Lung (tissue), 12 donors: ENCODE measurements around the gene HIC1. TPM values are rescaled to one million over a fixed set of nuclear protein-coding genes. Genes with fewer than 3 reads are reported as not detected.

Experiments used
- ATAC-seq: fragments of 200-7000 bp; cut with Tn5 transposase; one replicate; pipeline ENCODE4 v1.9.1; 2020; ENCODE audit warnings: moderate number of reproducible peaks; ENCODE audit not compliant: insufficient read depth, low FRiP score
- DNase-seq, 3 donors: peaks; one replicate each; pipeline ENCODE4 v3.0.0-alpha.2; 2013 to 2017
- H3K27ac ChIP-seq, 2 donors: one replicate each; pipeline ENCODE4 v1.5.1; 2013; ENCODE audit warnings: mild to moderate bottlenecking in 2 of 2, moderate library complexity in 2 of 2, control low read depth in 1 of 2, inconsistent platforms in 1 of 2, low read depth in 1 of 2, low read length in 1 of 2
- H3K27me3 ChIP-seq, 3 donors: one replicate each; pipeline ENCODE4 v1.5.1; 2013; ENCODE audit warnings: low read length in 2 of 3; ENCODE audit not compliant: control insufficient read depth in 3 of 3, insufficient read depth in 3 of 3
- H3K36me3 ChIP-seq, 4 donors: one replicate each; pipeline ENCODE4 v1.5.1; 2013; ENCODE audit warnings: low read length in 4 of 4, mild to moderate bottlenecking in 1 of 4, moderate library complexity in 1 of 4; ENCODE audit not compliant: control insufficient read depth in 4 of 4, insufficient read depth in 4 of 4
- H3K4me1 ChIP-seq, 5 donors: one replicate each; pipeline ENCODE4 v1.5.1; 2013; ENCODE audit warnings: low read length in 5 of 5, mild to moderate bottlenecking in 2 of 5, moderate library complexity in 1 of 5; ENCODE audit not compliant: control insufficient read depth in 5 of 5, insufficient read depth in 5 of 5
- H3K4me3 ChIP-seq: one replicate; pipeline ENCODE4 v1.5.1; 2013; ENCODE audit warnings: mild to moderate bottlenecking, control low read depth, moderate library complexity
- H3K9ac ChIP-seq, 2 donors: one replicate each; pipeline ENCODE4 v1.5.1; 2013; ENCODE audit warnings: low read length in 2 of 2, control low read depth in 1 of 2; ENCODE audit not compliant: insufficient read depth in 1 of 2
- H3K9me3 ChIP-seq, 4 donors: one replicate each; pipeline ENCODE4 v1.5.1; 2013; ENCODE audit warnings: low read length in 3 of 4, mild to moderate bottlenecking in 1 of 4, moderate library complexity in 1 of 4; ENCODE audit not compliant: control insufficient read depth in 4 of 4, insufficient read depth in 3 of 4
- whole genome bisulfite sequencing, 2 donors: extraction: QIAGEN DNeasy Blood & Tissue Kit; methylation state at CpG; one replicate each; pipeline ENCODE4 v1.1.7; 2013; 5-methylcytosine and 5-hydroxymethylcytosine counted together
- polyA plus RNA-seq, 2 donors: library from polyadenylated mRNA; stranded (reverse); fragments of 200-250 nt; gene quantifications; one replicate each; pipeline ENCODE4 v1.2.1, GENCODE V29; 2013
- total RNA-seq, 2 donors: library from RNA; depleted of rRNA in 1 of 2; stranded (reverse); fragments of >200 nt in 1 of 2; gene quantifications; one replicate each; pipeline ENCODE4 v1.2.1, GENCODE V29; 2014 to 2021
- TF ChIP-seq, protein P1 (sequence below): IDR thresholded peaks from 2 replicates; pipeline ENCODE4 v1.5.1; 2012; ENCODE audit warnings: mild to moderate bottlenecking; ENCODE audit errors: control extremely low read depth, extremely low read depth
- donor health status: control.
- donor health status: control.
- donor health status: Bipolar disorder and iron deficiency.
- donor health status: healthy.
- donor health status: DM: yes; HTN: yes; CAD: no.

Gene HIC1
- total and polyA plus RNA-seq, 4 donors = 5.5 to 34.8 (median 21.6) TPM

DNA sequence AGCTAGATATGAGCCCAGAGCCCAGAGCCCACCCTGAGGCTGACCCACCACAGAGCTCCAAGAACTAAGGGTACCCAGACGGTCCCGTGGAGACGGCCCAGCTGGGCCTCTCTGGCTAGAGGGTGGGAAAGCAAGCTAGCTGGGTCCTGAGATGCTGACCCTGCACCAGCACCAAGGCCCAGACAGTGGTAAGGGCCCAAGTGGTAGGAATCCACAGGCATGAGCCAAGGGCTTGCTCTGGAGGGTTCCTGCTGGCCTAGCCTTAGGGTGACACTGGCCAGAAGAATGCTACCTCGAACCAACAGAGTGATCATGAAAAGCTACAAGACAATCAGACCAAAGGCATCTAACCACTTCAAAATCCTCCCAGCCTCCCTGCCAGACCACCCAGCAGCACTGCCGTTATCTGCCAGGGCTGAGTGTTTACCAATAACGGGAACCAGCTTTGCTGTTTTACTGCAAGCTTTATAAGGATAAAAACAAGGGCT lies 13.2 kb downstream of the HIC1 start:
- peak overlapping the region; percentile 24 to 58 for H3K27ac ChIP-seq
- peaks cover 0 to 17% (median 11%) of the 10 kb centered on the region in 4 donors for H3K36me3 ChIP-seq
- peaks cover 0 to 95% (median 47%) of the 10 kb centered on the region in 5 donors for H3K4me1 ChIP-seq
- no peak overlapping the region for H3K9ac ChIP-seq
- no peak for ATAC-seq
- 64 to 85% methylated on average over 6 of the region's 6 CpGs for WGBS, 2 donors
- DNase-seq = peak; percentile 92 to 97 (median 96)
- TF ChIP-seq, protein P1, sequence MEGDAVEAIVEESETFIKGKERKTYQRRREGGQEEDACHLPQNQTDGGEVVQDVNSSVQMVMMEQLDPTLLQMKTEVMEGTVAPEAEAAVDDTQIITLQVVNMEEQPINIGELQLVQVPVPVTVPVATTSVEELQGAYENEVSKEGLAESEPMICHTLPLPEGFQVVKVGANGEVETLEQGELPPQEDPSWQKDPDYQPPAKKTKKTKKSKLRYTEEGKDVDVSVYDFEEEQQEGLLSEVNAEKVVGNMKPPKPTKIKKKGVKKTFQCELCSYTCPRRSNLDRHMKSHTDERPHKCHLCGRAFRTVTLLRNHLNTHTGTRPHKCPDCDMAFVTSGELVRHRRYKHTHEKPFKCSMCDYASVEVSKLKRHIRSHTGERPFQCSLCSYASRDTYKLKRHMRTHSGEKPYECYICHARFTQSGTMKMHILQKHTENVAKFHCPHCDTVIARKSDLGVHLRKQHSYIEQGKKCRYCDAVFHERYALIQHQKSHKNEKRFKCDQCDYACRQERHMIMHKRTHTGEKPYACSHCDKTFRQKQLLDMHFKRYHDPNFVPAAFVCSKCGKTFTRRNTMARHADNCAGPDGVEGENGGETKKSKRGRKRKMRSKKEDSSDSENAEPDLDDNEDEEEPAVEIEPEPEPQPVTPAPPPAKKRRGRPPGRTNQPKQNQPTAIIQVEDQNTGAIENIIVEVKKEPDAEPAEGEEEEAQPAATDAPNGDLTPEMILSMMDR = no peak
- no peaks in the 10 kb centered on the region for H3K9me3 ChIP-seq
- no peak overlapping the region for H3K4me3 ChIP-seq
- H3K27me3 ChIP-seq = no peaks in the 10 kb centered on the region

DNA sequence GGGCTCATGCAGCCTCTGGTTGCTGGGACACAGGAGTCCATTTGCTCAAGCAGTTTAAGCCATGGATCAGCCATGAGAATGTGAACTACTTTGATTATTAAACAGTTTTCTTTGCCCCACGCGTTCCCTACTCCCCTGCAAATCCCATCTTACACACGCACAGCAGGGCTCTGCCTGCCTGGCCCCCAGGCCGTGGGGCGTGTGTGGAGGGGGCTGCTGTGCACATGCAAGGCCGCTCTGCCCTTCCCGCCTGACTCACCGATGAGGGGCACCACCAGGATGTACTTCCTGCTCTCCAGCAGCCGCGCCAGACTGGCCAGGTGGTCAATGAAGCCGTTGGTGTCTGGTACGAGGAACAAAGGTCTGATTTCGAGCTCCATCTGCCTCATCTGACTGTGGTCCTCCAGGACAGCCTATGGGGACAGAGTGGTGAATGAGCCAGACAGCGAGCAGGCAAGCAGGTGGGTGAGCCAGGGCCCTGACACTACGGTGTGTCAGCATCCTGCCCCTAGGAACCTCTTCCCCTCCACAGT lies 13.7 kb downstream of the HIC1 start:
- H3K9ac ChIP-seq = peak overlapping the region in 1 of 2 donors; percentile 54
- H3K27ac ChIP-seq = peak overlapping the region; percentile 38 to 71
- no peaks in the 10 kb centered on the region for H3K27me3 ChIP-seq
- DNase-seq (no peak), ATAC-seq (no peak)
- H3K4me3 ChIP-seq = no peak overlapping the region
- peaks cover 0 to 17% (median 9%) of the 10 kb centered on the region in 4 donors for H3K36me3 ChIP-seq
- H3K9me3 ChIP-seq = no peaks in the 10 kb centered on the region
- 66 to 77% methylated on average over 15 of the region's 15 CpGs for WGBS, 2 donors
- TF ChIP-seq, protein P1 = no peak
- peaks cover 0 to 90% (median 45%) of the 10 kb centered on the region in 5 donors for H3K4me1 ChIP-seq

DNA sequence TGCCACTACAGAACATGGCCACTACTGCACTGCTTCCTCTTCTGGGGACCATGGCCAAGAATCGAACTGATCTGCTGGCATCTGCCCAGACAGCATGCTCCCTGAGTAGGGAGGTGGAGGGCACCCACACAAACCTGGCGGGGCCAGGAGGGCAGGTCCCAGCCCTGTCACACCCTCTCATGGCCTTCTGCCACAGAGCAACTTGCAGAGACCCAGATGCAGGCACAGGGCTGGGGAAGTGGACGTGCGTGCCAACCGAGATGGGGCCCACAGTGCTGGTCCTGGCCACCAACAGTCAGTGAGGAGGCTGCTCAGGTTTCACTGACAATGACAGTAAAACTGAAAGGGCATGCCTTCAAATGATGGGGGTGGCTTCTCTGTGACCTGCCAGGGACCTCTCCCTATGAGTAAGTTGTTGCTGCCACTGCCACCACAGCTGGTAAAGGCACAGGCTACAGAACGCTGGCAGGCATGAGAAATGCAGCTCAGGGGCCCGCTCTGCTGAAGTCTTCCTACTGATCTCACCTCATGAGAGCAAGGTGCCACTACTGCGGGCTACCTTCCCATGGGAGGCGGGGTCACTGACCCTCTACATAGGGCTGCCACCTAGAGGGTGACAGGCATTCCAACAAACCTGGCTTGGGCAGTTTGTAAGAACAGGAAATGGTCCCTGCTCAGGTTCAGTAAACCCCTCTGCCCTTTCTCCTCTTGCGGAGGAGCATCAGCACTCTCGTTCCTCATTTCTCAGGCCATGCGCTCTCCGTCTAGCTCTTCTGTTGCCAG lies 15.5 kb downstream of the HIC1 start:
- WGBS, 2 donors = 73 to 80% methylated on average over 13 of the region's 13 CpGs
- peaks cover 0 to 12% (median 4%) of the 10 kb centered on the region in 4 donors for H3K36me3 ChIP-seq
- H3K4me1 ChIP-seq = peaks cover 0 to 87% (median 45%) of the 10 kb centered on the region in 5 donors
- H3K27ac ChIP-seq = peak overlapping the region; percentile 76 to 91
- no peaks in the 10 kb centered on the region for H3K9me3 ChIP-seq
- H3K27me3 ChIP-seq = no peaks in the 10 kb centered on the region
- peak in 2 of 3 donors; percentile 14 to 26 for DNase-seq
- H3K9ac ChIP-seq = no peak overlapping the region
- TF ChIP-seq, protein P1 = no peak
- no peak for ATAC-seq
- no peak overlapping the region for H3K4me3 ChIP-seq
